Measurements from ENCODE around the gene HMCN1.
"Not testable (repeated sequence)": the region's sequence is repeated elsewhere in the genome, so short reads cannot be mapped to it uniquely, and the experiment has no call there.

HMCN1 gene

DNA sequence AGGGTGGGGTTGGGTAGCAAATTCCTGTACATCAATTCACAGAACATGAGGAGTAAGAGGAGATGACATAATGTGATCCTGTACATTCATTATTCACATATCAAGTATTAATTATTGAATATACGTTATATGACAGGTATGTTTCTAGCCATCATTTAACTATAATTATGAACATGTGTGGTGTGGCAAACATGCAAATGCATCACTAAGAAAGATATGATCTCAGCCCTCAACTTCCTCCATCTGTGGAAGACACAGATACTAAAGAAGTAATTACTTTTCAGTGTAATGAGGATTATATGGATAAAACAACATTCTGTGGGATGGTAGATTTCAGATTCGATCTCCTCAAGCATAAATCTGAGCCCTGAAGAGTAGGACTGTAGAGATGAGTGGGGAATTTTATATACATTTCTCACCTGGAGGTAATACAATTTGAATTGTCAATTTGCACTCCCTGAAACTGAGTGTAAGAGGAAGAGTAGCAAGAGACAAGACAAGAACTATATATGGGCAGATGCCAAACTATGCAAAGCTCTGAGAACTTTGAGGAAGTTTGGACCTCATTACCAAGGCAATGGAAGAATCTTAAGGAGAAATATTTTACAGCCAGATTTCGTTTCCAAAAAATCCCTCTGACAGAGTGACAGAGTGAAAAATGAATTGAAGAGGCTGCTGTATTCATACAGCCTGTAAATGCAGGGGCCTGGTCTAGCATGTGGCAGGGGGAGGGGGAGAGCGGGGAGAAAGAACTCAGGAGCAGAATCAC lies 365.3 kb downstream of the HMCN1 start:
- no peak for DNase-seq

DNA sequence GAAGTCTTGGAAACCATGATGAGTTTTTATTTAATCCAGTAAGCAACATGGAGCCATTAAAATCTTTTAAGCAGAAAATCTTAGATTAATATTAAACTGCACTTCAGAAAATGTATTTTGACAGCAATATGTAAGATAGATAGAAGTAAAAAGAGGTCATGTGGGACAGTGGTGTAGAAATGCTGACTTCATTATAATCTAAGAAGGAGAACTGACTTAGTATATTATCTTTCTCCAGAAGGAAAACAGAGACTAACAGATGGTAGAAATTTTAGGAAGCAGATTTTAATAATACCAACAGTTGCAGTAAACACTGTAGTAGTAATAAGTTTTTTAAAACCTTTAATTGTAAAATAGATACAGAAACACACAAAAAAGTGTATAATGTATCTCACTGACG lies 367.9 kb downstream of the HMCN1 start:
- DNase-seq = no peak

GRCh38 chr1:186102547-186103148 lies 368.5 kb downstream of the HMCN1 start:
- no peak for DNase-seq

GRCh38 chr1:186104459-186104858 lies 370.3 kb downstream of the HMCN1 start:
- no peak for DNase-seq

DNA sequence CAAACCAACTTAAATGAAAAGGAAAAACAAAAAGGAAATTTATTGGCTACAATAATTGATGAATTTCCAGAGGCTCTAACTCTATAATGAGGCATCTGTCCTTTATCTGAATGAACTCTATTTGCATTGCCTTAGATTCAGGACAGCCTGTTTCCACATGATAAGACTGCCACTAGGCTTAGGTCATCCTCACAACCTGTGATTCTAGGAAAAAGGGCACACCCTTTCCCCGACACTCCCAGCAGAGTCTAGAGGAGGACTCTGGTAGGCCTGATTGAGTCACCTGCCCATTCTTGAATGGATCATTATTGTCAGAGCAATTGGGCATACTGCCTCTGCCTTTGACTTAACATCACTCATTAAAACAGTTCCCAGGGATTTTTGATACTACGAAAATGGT lies 378.1 kb downstream of the HMCN1 start:
- DNase-seq = no peak

- no peak for DNase-seq
Observed at GRCh38 chr1:186113461-186113860, 379.3 kb downstream of the HMCN1 start.

DNA sequence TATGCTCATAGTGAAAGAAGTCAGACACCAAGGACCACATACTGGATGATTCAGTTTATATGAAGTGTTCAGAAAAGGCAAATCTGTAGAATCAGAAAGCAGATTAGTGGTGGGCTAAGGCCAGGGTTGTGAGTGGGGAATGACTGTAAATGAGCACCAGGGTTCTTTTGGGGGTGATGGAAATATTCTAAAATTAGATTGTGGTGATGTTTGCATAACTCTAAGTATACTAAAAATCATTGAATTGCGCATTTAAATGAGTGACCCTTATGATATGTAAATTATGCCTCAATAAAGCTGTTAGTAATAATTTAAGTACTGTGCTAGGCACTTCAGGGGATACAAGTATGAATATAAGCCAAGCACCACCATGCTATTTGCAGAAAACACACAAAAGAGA lies 384.5 kb downstream of the HMCN1 start:
- no peak for DNase-seq

- DNase-seq = no peak
Observed at GRCh38 chr1:186122837-186123236, 388.6 kb downstream of the HMCN1 start.

DNA sequence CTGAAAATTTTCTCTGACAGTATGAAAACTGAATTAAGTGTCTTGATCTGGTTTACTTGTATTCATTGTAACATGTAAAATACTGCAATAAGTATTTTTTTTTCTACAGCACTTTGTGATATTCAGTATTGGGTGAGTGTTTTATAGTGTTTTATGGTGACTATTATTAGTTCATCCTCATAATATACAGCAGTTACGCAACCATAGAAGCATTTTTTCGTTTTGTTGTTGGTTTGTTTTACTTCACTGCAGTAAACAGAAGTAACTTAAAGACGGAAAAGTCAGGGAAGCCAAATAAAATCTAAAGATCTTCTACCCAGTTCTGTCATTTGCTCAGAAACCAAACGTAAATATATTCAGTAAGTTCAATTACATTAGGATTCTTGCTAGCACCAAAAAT lies 390.8 kb downstream of the HMCN1 start:
- no peak for DNase-seq

DNA sequence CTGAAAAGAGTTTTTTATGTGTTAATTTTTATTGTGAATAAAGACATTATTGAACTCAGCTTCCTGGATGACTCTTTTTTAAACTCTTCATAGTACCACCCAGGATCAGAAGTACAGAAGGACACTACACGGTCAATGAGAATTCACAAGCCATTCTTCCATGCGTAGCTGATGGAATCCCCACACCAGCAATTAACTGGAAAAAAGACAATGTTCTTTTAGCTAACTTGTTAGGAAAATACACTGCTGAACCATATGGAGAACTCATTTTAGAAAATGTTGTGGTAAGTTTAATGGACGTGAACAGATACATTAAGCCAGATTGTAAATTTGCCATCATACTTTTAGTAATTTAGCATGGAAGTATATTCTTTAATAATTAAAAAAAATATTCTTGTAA lies 391.3 kb downstream of the HMCN1 start:
- DNase-seq = no peak

DNA sequence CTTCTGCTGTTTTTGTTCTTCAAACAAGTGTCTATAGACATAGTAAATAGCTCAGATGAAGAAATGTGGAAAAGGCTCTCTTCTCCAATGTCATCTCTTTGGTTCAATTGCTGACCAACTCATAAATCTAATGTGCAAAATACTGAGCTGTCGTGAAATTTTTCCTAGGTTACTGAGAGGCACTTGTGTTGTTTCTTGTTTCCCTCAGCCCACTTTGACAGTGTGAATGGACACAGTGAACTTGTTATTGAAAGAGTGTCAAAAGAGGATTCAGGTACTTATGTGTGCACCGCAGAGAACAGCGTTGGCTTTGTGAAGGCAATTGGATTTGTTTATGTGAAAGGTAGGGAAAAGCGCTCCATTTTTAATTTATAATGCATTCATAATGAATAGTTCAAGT lies 395.6 kb downstream of the HMCN1 start:
- DNase-seq = no peak

DNA sequence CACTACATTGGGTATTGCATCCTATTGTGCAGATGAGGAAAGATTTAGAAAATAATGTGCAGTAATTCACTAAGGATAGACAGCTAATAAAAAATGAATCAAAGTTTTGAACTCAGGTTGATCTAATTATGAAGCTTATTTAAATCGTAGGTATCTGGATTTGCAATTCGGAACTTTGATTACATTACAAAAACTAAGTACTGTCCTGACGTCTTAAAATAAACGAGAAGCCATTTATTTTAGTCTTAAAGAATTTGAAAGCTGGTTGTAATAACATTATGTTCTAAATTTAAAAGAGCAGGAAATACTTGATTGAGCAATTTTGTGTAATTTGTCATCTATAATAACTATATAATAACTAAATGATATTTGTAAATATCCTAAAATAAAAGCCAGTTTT lies 404.9 kb downstream of the HMCN1 start:
- no peak for DNase-seq

GRCh38 chr1:186139701-186140100 lies 405.5 kb downstream of the HMCN1 start:
- no peak for DNase-seq

GRCh38 chr1:186142159-186142558 lies 408.0 kb downstream of the HMCN1 start:
- no peak for DNase-seq

GRCh38 chr1:186142916-186143315 lies 408.7 kb downstream of the HMCN1 start:
- no peak for DNase-seq

DNA sequence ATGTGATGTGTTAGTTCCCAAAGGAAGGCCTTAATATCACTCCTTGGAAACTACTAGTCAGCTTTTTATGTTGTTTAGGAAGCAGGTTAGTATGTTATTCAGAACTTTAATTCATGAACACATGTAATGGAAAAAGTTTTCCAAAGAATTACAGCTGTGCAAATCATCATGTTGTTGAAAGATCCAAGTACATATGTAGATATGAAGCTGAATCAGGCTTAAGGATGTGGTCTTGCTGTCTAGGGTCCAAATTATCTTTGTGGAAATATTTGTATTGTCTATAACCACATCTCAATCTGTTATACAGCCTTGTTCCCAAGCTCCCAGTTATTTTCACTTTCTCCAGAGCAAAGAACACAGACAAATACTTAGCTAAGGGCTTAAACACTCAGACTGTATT lies 409.3 kb downstream of the HMCN1 start:
- no peak for DNase-seq

GRCh38 chr1:186144505-186144904 lies 410.3 kb downstream of the HMCN1 start:
- DNase-seq = no peak

DNA sequence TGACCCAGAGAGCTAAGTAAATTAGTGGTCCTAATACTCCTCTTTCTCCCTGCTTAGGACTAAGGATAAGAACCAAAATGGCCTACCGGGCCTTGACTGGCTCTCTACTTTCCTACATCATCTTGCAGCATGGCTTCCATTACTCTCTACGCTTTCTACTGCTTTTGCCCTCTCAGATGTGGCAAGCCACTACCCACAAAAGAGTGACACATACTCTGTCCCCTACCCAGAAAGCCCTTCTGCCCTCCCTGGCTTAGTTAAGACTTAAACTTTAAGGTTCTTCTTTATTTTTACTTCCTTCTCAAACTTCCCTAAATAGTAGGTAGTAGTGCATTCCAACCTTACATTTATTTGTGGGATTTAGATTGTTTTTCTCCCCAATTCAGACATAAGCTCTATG lies 412.8 kb downstream of the HMCN1 start:
- no peak for DNase-seq

DNA sequence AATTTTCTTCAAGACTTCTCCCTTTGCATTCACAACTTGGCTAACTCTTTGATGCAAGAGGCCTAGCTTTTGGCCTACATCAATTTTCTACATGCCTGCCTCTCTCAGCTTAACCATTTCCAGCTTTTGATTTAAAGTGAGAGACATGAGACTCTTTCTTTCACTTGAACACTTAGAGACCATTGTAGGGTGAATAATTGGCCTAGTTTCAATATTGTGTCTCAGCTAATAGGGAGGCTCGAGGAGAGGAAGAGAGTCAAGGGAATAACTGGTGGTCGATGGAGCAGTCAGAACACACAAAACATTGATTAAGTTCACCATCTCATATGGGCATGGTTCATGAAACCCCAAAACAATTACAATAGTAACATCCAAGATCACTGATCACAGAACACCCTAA lies 415.4 kb downstream of the HMCN1 start:
- no peak for DNase-seq

DNA sequence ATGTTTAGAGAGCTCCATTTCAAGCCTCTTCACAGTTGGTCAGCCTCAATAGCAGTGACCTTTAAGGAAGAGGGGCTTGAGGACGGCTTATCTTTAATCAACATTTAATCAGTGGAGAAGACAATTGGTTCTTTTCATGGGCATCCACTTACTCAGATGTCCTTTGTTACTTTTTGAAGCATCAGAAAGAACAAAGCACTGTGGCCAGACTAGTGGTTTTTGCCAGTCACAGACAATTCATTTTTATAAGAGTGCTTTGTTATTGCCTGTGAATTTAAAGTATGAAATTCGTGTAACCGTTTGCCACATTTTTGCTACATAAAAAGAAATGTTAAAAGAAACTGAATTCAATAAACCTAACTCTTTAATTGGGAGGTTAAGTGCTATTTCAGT lies 418.0 kb downstream of the HMCN1 start:
- DNase-seq = no peak

DNA sequence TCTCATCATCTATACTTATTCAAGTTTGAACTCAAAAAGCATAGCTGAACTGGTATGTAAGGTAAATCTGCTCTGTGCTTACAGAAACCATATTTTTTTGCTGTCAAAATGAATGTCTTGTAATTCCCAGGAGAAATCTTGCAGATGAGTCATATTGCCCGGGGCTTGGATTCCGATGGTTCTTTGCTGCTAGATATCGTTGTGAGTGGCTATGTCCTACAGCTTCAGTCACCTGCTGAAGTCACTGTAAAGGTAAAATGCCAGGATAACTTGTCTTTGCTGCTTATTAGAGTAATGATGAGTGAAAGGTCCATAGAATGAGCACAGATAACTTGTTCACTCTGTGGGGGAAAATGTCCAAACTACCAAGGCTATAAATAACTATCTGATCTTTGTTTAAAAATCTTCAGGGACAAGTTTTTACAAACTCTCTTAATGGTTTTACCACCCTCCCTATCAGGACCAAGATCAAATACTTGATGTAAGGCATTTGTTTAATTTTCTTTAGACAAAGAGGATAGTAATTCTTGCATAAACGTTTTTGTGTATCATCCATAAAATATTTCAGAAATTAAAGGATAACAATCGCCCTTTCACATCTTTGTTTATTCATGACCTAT lies 418.5 kb downstream of the HMCN1 start:
- DNase-seq = no peak

DNA sequence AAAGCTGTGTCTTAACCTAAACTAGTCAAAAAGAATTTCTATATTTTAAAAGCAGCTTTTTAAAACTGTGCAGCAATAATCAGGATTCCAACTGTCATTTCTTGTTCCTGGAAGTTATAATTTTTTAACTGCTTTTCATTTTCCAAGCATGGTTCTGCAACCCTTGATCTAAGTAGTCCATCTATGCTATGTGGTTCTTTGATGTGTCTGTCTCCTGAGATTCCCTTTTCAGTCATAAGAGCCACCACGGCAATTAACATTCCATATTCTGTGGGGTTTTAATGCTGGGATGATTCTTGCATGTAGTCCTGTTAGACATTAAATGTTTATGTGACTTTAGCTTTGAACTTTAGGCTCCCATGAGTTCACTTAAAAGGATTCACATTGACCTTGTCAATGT lies 420.5 kb downstream of the HMCN1 start:
- no peak for DNase-seq

DNA sequence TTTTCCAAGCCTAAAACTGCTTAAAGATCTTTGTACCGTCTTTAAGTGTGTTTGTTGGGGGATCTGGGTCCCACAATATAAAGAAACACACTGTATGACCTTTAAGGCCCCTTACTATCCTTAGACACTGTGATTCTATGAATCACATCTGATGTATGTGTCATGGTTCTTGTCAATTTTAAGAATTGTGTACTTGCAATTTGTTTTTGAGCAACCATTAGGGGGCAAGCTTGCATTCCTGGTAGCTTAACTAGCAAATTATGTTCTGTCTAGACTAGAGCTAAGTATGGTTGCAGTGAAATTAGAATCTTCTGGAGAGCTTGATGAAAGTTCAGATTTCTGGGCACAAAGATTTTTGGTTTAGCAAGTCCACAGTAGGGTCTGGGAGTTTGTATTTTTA lies 421.4 kb downstream of the HMCN1 start:
- DNase-seq = no peak

- DNase-seq = not testable (repeated sequence)
Observed at GRCh38 chr1:186162895-186163294, 428.7 kb downstream of the HMCN1 start.
